Heart left ventricle (tissue), 13 donors: ENCODE measurements around the gene IL19.

ENCODE experiments used
- POLR2A ChIP-seq, 2 donors: fragments of 450-650 bp; IDR thresholded peaks; one replicate each; pipeline ENCODE4 v1.6.1; 2017; ENCODE audit warnings: antibody characterized with exemption in 2 of 2, mild to moderate bottlenecking in 2 of 2, moderate library complexity in 2 of 2
- TF ChIP-seq, protein P1 (sequence below), 12 donors: fragments of 200-600 bp; sonication (generic) in 4 of 12; IDR thresholded peaks; one replicate each; pipeline versions ENCODE4 v1.5.0 to v1.8.0; 2018 to 2022; ENCODE audit warnings: antibody characterized with exemption in 12 of 12, mild to moderate bottlenecking in 5 of 12
- donor health status: ischemic (EF 13 %, LVEDD 7.1; RV severe dilation, severe dysfunction).
- donor health status: DM: no; HTN: yes; CAD: no.
- donor health status: DM: no; HTN: no; CAD: no.
- donor health status: ischemic (EF 25% LVEDD 6.9; RV normal size, moderate dysfunction).
- donor health status: ischemic (EF 25% LVEDD 5.7; RV mildly dilated, moderate dysfunction).
- donor health status: ischemic (EF 35%, LVEDD 5.7; RV mildly dilated, moderate dysfunction).
- donor health status: nonischemic (EF 11% LVEDD 7.7; RV severe dilation, severe dysfunction).
- donor health status: DM: yes; HTN: yes; CAD: no.
- donor health status: PGD.
- donor health status: ischemic (EF 29% LVEDD 5.4; RV normal size, mild dysfunction).
- donor health status: nonischemic (EF 23%, LVEDD 6.1; RV moderate dilation, normal function).

- TF ChIP-seq, protein P1, sequence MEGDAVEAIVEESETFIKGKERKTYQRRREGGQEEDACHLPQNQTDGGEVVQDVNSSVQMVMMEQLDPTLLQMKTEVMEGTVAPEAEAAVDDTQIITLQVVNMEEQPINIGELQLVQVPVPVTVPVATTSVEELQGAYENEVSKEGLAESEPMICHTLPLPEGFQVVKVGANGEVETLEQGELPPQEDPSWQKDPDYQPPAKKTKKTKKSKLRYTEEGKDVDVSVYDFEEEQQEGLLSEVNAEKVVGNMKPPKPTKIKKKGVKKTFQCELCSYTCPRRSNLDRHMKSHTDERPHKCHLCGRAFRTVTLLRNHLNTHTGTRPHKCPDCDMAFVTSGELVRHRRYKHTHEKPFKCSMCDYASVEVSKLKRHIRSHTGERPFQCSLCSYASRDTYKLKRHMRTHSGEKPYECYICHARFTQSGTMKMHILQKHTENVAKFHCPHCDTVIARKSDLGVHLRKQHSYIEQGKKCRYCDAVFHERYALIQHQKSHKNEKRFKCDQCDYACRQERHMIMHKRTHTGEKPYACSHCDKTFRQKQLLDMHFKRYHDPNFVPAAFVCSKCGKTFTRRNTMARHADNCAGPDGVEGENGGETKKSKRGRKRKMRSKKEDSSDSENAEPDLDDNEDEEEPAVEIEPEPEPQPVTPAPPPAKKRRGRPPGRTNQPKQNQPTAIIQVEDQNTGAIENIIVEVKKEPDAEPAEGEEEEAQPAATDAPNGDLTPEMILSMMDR (IDR thresholded peaks at IDR 0.05): no peak
- no peak for TF ChIP-seq POLR2A (IDR thresholded peaks at IDR 0.05)
These were observed 95.5 kb downstream of the IL19 start for GRCh38 chr1:206866062-206866461.
